ENCODE measurements around the gene MX2. TPM values are rescaled to one million over a fixed set of nuclear protein-coding genes. Genes with fewer than 3 reads are reported as not detected.

MX2 gene
- total RNA-seq, 2 donors from 2014 or later = 1.7 to 4.9 TPM

DNA sequence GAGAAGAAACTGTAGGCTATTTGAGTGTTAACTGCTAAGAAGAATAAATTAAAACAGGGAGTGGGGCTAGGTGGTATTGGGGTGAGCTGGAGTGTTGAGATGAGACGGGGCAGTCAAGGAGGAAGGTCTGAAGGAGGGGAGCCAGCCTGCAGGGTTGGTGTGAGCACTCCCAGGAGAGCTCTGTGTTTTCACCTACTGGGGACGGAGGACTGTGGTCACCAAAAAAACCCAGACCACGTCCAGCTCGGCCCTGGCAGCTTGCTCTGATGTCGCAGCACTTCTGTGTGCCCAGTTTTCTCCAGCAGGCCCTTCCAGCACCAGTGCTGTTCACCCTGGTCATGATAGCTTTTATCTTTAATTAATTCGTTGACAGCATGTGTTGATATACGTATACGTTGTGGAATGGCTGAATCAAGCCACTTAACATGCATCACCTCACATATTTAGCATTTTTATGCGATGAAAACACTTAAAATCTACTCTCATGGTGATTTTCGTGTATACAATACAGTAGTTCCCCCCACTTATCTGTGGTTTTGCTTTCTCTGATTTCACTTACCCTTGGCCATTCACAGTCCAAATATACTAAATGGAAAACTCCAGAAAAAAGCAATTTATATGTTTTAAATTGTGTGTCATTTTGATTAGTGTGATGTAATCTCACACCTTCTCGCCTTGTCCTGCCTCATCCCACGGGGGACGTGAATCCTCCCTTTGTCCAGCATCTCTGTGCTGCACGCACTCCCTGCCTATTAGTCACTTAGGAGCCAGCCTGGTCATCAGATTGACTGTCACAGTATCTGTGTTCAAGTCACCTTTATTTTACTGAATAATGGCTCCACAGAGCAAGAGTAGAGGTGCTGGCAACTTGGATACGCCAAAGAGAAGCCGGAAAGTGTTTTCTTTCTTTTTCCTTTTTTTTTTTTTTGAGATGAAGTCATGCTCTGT is 32.9 kb upstream of the MX2 start:
- Histone ChIP-seq H3K27ac (no peak overlapping the region), H3K4me1 (replicated peaks) (no peaks in the 10 kb centered on the region), H3K27me3 (replicated peaks; ENCODE audit: insufficient read depth) (no peaks in the 10 kb centered on the region), H3K36me3 (no peaks in the 10 kb centered on the region), H3K4me3 (no peak overlapping the region), H3K9me3 (no peaks in the 10 kb centered on the region)
- no peak for TF ChIP-seq POLR2A (IDR thresholded peaks at IDR 0.05)
- TF ChIP-seq, protein P1, sequence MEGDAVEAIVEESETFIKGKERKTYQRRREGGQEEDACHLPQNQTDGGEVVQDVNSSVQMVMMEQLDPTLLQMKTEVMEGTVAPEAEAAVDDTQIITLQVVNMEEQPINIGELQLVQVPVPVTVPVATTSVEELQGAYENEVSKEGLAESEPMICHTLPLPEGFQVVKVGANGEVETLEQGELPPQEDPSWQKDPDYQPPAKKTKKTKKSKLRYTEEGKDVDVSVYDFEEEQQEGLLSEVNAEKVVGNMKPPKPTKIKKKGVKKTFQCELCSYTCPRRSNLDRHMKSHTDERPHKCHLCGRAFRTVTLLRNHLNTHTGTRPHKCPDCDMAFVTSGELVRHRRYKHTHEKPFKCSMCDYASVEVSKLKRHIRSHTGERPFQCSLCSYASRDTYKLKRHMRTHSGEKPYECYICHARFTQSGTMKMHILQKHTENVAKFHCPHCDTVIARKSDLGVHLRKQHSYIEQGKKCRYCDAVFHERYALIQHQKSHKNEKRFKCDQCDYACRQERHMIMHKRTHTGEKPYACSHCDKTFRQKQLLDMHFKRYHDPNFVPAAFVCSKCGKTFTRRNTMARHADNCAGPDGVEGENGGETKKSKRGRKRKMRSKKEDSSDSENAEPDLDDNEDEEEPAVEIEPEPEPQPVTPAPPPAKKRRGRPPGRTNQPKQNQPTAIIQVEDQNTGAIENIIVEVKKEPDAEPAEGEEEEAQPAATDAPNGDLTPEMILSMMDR (IDR thresholded peaks at IDR 0.05) = no peak
- TF ChIP-seq POLR2AphosphoS5 (IDR thresholded peaks at IDR 0.05) = no peak
- DNase-seq (ENCODE audit: low spot score) = no peak
- 87% methylated on average over 16 of the region's 16 CpGs for WGBS
- intact Hi-C loops (cut with DNase I) = no loop called here

DNA sequence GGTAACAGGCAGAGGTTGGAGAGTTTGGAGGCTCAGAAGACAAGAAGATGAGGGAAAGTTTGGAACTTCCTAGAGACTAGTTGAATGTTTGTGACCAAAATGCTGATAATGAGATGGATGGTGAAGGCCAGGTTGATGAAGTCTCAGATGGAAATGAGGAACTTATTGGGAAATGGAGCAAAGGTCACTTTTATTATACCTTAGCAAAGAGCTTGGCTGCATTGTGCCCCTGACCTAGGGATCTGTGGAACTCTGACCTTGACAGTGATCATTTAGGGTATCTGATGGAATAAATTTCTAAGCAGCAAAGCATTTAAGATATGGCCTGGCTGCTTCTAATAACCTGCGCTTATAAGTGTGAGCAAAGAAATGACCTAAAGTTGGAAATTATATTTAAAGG is 28.1 kb upstream of the MX2 start:
- no peaks in the 10 kb centered on the region for H3K27me3 ChIP-seq (replicated peaks; ENCODE audit: insufficient read depth)
- H3K4me3 ChIP-seq = no peak overlapping the region
- no peaks in the 10 kb centered on the region for H3K9me3 ChIP-seq
- H3K27ac ChIP-seq = no peak overlapping the region
- H3K36me3 ChIP-seq = no peaks in the 10 kb centered on the region
- 93% methylated on average over 1 of the region's 1 CpG for WGBS
- intact Hi-C loops (cut with DNase I) = no loop called here
- H3K4me1 ChIP-seq (replicated peaks) = no peaks in the 10 kb centered on the region
- TF ChIP-seq POLR2A (IDR thresholded peaks at IDR 0.05) = no peak
- TF ChIP-seq, protein P1 (IDR thresholded peaks at IDR 0.05) = no peak
- no peak for TF ChIP-seq POLR2AphosphoS5 (IDR thresholded peaks at IDR 0.05)
- no peak for DNase-seq (ENCODE audit: low spot score)

DNA sequence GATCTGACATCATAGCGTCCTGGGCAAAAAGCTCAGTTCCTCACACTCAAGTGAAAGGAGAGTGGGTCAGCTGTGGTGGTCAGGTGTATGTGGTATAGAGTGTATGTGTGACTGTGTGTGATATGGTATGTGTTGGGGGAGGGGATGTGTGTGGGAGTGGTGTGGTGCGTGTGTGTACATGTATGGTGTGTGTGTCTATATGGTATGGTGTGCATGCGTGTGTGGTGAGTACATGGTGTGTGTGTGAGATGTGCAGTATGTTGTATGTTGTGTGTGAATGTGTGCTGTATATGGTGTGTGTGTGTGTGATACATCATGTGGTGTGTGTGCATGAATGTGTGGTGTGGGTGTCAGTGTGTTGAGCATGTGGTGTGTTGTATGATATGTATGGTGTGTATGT is 24.3 kb upstream of the MX2 start:
- H3K27me3 ChIP-seq (replicated peaks; ENCODE audit: insufficient read depth) = no peaks in the 10 kb centered on the region
- TF ChIP-seq, protein P1 (IDR thresholded peaks at IDR 0.05) = no peak
- TF ChIP-seq POLR2A (IDR thresholded peaks at IDR 0.05) = no peak
- no peak for TF ChIP-seq POLR2AphosphoS5 (IDR thresholded peaks at IDR 0.05)
- H3K36me3 ChIP-seq = no peaks in the 10 kb centered on the region
- WGBS = 96% methylated on average over 3 of the region's 3 CpGs
- no peak for DNase-seq (ENCODE audit: low spot score)
- intact Hi-C loops (cut with DNase I) = no loop called here
- H3K9me3 ChIP-seq = no peaks in the 10 kb centered on the region
- H3K4me1 ChIP-seq (replicated peaks) = no peaks in the 10 kb centered on the region
- no peak overlapping the region for H3K4me3 ChIP-seq
- no peak overlapping the region for H3K27ac ChIP-seq

DNA sequence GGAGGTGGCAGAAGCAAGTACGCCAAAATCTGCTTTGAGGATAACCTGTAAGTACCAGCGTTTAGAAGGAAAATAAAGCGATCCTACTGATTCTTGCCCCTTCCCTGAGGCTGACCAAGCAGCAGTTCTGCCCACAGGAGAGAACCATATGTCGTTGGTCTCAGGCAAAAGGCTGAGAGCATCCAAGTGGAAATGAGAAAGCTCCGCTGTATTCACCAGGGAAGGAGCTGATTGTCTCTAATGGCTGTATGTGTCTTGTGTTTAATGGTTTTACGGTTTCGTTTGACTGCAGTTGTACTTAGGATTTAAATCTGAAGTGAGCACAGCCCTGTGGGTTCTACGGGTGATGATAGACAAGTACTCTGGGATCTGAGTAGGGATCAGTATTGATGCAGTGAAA is 23.4 kb upstream of the MX2 start:
- Histone ChIP-seq H3K27me3 (replicated peaks; ENCODE audit: insufficient read depth) (no peaks in the 10 kb centered on the region), H3K27ac (no peak overlapping the region), H3K4me1 (replicated peaks) (no peaks in the 10 kb centered on the region), H3K4me3 (no peak overlapping the region), H3K9me3 (no peaks in the 10 kb centered on the region), H3K36me3 (no peaks in the 10 kb centered on the region)
- intact Hi-C loops (cut with DNase I) = no loop called here
- DNase-seq (ENCODE audit: low spot score) = no peak
- 70% methylated on average over 8 of the region's 8 CpGs for WGBS
- TF ChIP-seq POLR2A (IDR thresholded peaks at IDR 0.05) (no peak), POLR2AphosphoS5 (IDR thresholded peaks at IDR 0.05) (no peak)
- TF ChIP-seq, protein P1 (IDR thresholded peaks at IDR 0.05) = no peak

DNA sequence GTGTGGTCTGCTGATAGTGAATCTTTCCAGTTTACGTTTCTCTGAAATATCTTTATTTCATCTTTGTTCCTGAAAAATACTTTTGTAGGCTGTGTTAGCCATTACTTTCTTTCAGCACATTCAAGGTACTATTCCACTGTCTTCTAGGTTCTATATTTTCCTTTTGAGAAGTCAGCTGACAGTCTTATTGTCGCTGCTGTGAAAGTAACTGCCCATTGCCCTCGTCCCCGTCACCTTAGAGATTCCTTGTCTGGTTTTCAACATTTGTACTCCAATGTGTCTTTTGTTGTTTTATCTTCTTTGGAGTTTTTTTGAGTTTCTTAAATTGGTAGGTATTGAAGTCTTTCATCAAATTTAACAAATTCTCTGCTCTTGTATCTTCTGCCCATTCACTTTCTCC is 19.8 kb upstream of the MX2 start:
- DNase-seq (ENCODE audit: low spot score) = no peak

More for the DNA sequence above, 19.8 kb upstream of the MX2 start:
- intact Hi-C loops (cut with DNase I) = no loop called here
- Histone ChIP-seq H3K27ac (no peak overlapping the region), H3K27me3 (replicated peaks; ENCODE audit: insufficient read depth) (no peaks in the 10 kb centered on the region), H3K4me3 (no peak overlapping the region), H3K36me3 (no peaks in the 10 kb centered on the region), H3K9me3 (no peaks in the 10 kb centered on the region), H3K4me1 (replicated peaks) (peaks cover 7% of the 10 kb centered on the region)
- TF ChIP-seq POLR2A (IDR thresholded peaks at IDR 0.05) (no peak), POLR2AphosphoS5 (IDR thresholded peaks at IDR 0.05) (no peak)
- TF ChIP-seq, protein P1 (IDR thresholded peaks at IDR 0.05) = no peak
- 93% methylated on average over 4 of the region's 4 CpGs for WGBS
